AG04450 (cell line): Measurements from ENCODE around the gene CFAP57. TPM values are rescaled to one million over a fixed set of nuclear protein-coding genes. Genes with fewer than 3 reads are reported as not detected.
"Not testable (repeated sequence)": the region's sequence is repeated elsewhere in the genome, so short reads cannot be mapped to it uniquely, and the experiment has no call there.

ENCODE experiments used
- CTCF ChIA-PET: fragments of 300-600, 350-600 bp; formaldehyde crosslinking; extraction: SDS; loops from one replicate; lab custom pipeline; 2022; ENCODE audit warnings: antibody characterized with exemption, inconsistent platforms; lab: Charles Lee
- POLR2A ChIA-PET: fragments of 350-600 bp; formaldehyde crosslinking; extraction: SDS; loops from one replicate; lab custom pipeline; 2021; ENCODE audit warnings: antibody characterized with exemption, inconsistent platforms; lab: Yijun Ruan, JAX
- DNase-seq: peaks from one replicate; pipeline ENCODE4 v3.0.0-alpha.2; 2011; ENCODE audit warnings: low read depth, low spot score
- H3K27ac ChIP-seq: one replicate; pipeline ENCODE4 v1.5.1; 2012; ENCODE audit warnings: low read depth, low read length, control low read depth
- H3K27me3 ChIP-seq: one replicate; pipeline ENCODE4 v1.6.0; 2012; ENCODE audit warnings: low read length; ENCODE audit not compliant: control insufficient read depth, insufficient read depth
- H3K4me3 ChIP-seq: 2 replicates; pipeline ENCODE4 v1.5.1; 2011; ENCODE audit warnings: mild to moderate bottlenecking, low read depth, low read length, control low read depth
- H3K9me3 ChIP-seq: 2 replicates; pipeline ENCODE4 v1.5.1; 2012; ENCODE audit warnings: low read length; ENCODE audit not compliant: control insufficient read depth, insufficient read depth
- polyA plus RNA-seq: library from polyadenylated mRNA; depleted of rRNA; stranded (reverse); fragments of >200 nt; gene quantifications from 2 replicates; pipeline ENCODE4 v1.2.3, GENCODE V29; 2011
- TF ChIP-seq, protein P1 (sequence below): IDR thresholded peaks from 2 replicates; pipeline ENCODE4 v1.5.1; 2011; ENCODE audit warnings: low read depth, low read length, control low read depth, inconsistent platforms

CFAP57 gene
- polyA plus RNA-seq, 1 experiment: 0.58 TPM

DNA sequence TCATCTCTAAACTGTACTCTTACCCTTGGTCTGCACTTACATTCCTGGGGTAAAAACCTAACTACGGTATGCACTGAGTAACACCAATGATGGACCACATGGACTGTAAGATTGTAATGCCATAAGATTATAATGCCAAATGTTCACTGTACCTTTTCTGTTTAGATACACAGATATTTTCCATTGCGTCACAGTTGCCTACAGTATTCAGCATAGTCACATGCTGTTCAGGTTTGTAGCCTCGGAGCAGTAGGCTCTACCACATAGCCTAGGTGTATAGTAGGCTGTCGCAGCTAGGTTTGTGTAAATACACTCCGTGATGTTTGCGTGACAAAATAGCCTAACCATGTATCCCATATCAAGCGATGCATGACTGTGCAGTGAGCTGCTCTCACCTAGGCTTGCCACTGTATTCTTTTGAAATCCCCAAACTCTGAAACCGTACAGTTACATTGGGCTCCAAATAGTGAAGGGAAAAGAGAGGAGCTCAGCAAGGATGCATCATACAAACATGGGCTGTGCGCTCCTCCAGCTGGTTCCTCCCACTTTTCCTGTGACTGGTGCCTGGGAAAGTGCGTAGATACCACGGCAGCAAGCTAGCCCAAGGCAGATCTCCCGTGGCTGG is 35.2 kb downstream of the CFAP57 start:
- DNase-seq: peak; percentile 15
- Histone ChIP-seq H3K27ac (peak overlapping the region; percentile 97), H3K9me3 (no peaks in the 10 kb centered on the region; the same call in 1 of the 2 replicates), H3K4me3 (peak overlapping the region; percentile 4), H3K27me3 (no peaks in the 10 kb centered on the region)
- POLR2A ChIA-PET: interaction anchor here (0.9 to 1.9 kb wide), 7 partner anchors 9 to 182 kb away, joined by 3 to 17 read pairs (median 3); partner anchors contain the start of genes CFAP57 and EBNA1BP2
- CTCF ChIA-PET: interaction anchor here (1.9 kb wide), 1 partner anchor 20 kb away, joined by 11 read pairs; no protein-coding TSS in a partner anchor
- TF ChIP-seq, protein P1, sequence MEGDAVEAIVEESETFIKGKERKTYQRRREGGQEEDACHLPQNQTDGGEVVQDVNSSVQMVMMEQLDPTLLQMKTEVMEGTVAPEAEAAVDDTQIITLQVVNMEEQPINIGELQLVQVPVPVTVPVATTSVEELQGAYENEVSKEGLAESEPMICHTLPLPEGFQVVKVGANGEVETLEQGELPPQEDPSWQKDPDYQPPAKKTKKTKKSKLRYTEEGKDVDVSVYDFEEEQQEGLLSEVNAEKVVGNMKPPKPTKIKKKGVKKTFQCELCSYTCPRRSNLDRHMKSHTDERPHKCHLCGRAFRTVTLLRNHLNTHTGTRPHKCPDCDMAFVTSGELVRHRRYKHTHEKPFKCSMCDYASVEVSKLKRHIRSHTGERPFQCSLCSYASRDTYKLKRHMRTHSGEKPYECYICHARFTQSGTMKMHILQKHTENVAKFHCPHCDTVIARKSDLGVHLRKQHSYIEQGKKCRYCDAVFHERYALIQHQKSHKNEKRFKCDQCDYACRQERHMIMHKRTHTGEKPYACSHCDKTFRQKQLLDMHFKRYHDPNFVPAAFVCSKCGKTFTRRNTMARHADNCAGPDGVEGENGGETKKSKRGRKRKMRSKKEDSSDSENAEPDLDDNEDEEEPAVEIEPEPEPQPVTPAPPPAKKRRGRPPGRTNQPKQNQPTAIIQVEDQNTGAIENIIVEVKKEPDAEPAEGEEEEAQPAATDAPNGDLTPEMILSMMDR: no peak

DNA sequence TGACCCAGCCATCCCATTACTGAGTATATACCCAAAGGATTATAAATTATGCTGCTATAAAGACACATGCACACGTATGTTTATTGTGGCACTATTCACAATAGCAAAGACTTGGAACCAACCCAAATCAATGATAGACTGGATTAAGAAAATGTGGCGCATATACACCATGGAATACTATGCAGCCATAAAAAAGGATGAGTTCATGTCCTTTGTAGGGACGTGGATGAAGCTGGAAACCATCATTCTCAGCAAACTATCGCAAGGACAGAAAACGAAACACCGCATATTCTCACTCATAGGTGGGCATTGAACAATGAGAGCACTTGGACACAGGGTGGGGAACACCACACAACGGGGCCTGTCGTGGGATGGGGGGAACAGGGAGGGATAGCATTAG is 36.1 kb downstream of the CFAP57 start:
- H3K27me3 ChIP-seq, H3K27ac ChIP-seq, POLR2A ChIA-PET, DNase-seq, H3K4me3 ChIP-seq, H3K9me3 ChIP-seq: not testable (repeated sequence)
- CTCF ChIA-PET: interaction anchor here (1.9 kb wide), 1 partner anchor 19 kb away, joined by 11 read pairs; no protein-coding TSS in a partner anchor

DNA sequence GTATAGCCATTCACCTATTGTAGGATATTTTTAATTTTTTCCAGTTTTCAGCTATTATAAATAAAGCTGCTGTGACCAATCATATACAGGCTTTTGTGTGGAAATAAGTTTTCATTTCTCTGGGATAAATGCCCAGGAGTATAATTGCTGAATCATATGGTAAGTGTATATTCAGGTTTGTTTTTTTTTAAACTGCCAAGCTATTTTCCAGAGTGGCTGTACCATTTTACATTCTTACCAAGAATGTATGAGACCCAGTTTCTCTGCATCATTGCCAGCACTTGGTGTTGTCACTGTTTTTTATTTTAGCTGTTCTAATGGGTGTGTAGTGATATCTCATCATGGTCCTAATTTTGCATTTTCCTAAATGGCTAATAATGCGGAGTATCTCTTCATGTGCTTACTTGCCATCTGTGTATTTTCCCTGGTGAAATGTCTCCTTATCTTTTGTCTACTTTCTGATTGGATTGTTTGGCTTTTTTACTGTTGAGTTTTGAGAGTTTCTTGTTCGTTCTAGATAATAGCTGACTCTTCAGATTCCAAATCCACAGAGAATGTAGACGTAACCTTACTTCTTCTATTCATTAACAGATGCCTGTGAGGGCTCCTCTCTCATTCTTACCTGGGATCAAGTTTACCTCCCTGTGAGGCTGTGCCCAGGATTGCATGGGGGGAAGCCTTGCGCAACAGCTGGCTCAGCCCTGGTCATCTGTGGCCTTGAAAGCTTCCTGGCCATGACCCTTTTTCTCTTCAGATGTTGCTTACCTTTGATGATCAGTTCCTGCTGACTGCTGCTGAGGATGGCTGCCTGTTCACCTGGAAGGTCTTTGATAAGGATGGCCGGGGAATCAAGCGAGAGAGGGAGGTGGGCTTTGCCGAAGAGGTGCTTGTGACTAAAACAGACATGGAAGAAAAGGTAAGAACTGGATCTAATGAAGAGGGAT is 42.6 kb downstream of the CFAP57 start:
- no peak overlapping the region for H3K27ac ChIP-seq
- no peaks in the 10 kb centered on the region for H3K27me3 ChIP-seq
- H3K9me3 ChIP-seq: no peaks in the 10 kb centered on the region
- H3K4me3 ChIP-seq: no peak overlapping the region
- peak; percentile 8 for DNase-seq
- ChIA-PET POLR2A (no interaction called here), CTCF (interaction anchor here (0.6 to 2.4 kb wide), 3 partner anchors 13 to 1099 kb away, joined by 3 to 13 read pairs (median 7); no protein-coding TSS in a partner anchor)
- TF ChIP-seq, protein P1: no peak

DNA sequence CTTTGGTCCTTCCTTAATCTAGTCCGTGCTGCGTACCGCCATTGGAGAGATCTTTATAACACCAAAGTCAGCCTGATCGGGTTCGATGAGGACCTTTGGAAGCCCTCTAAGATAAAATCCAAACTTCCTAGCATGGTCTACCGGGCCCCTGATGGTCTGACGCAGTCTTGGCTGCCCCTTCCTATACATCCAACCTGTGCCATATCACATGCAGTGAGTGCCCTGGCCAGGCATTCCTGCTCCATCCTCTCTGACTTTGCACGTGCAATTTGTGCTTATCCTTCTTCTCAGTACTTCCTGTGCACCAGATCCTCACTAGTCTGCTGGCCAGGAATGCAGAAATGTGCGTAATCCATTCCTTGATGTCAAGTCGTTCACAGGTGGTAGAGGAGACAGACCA is 45.6 kb downstream of the CFAP57 start:
- ChIA-PET CTCF (no interaction called here), POLR2A (no interaction called here)
- TF ChIP-seq, protein P1: no peak
- DNase-seq: no peak
- Histone ChIP-seq H3K4me3 (no peak overlapping the region), H3K27me3 (no peaks in the 10 kb centered on the region), H3K27ac (no peak overlapping the region), H3K9me3 (no peaks in the 10 kb centered on the region)

DNA sequence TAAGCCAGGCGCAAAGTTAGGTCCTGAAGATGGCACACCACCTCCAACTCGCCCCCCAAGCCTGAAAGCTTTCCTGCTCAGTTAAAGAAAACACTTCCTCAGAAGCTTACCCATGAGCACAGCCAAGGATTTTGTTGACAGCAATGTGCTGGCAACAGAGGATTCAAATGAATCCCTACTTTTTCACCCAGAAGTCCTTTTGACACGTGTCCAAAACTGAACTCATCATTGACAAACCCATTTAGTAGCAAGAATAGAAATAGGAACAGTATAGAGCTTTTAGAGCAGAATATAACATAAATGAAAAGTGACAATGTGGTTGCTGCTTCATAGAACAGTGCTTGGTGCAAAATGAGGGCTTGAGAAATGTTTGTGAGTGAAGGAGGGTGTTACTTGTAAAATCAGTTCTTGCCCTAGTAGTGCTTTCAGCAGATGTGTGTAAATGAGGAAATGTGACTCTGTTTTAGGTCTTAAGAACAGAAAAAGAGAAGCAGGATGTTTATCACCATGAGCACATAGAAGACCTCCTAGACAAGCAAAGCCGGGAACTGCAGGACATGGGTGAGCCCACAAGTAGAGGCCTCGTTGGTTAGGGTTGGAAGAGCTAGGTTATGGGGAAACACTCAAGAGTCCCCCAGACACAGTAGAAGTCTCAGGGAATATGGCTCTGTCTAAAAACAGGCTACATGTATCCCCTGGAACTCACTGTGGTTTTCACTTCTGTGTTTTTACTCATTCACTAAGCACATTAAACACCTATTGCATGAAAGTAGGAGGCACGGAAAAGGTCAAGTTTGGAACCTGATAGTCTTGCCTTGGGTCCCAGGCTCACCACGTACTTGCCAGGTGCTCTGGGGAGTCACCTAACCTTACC is 49.0 kb downstream of the CFAP57 start:
- POLR2A ChIA-PET: no interaction called here
- CTCF ChIA-PET: interaction anchor here (5.5 kb wide), 1 partner anchor 194 kb away, joined by 18 read pairs; no protein-coding TSS in a partner anchor
- no peak for DNase-seq

More for the DNA sequence above, 49.0 kb downstream of the CFAP57 start:
- no peak overlapping the region for H3K27ac ChIP-seq
- no peaks in the 10 kb centered on the region; the same call in 1 of the 2 replicates for H3K9me3 ChIP-seq
- H3K27me3 ChIP-seq: no peaks in the 10 kb centered on the region
- no peak overlapping the region for H3K4me3 ChIP-seq
- TF ChIP-seq, protein P1: no peak
